Neutrophil (primary cell): Measurements from ENCODE around the gene ARHGAP32.

Experiments used
- H3K27ac ChIP-seq: fragments of 200-600 bp; sonication (generic); 2 replicates; pipeline ENCODE4 v1.5.1; 2016; ENCODE audit warnings: mild to moderate bottlenecking, moderate library complexity
- H3K27me3 ChIP-seq: fragments of 200-600 bp; sonication (generic); 2 replicates; pipeline ENCODE4 v1.6.0; 2016; ENCODE audit warnings: mild to moderate bottlenecking
- H3K36me3 ChIP-seq: fragments of 200-600 bp; sonication (generic); 2 replicates; pipeline ENCODE4 v1.5.1; 2017
- H3K4me1 ChIP-seq, 2 experiments: fragments of 200-600 bp in 1 of 2; sonication (generic) in 1 of 2; 1 replicate in 1 of 2; 2 replicates in 1 of 2; pipeline versions ENCODE4 v1.5.1 to v1.6.1; 2013 to 2016; ENCODE audit warnings: low read depth in 1 of 2, low read length in 1 of 2, mild to moderate bottlenecking in 1 of 2, moderate library complexity in 1 of 2; ENCODE audit not compliant: control insufficient read depth in 1 of 2, insufficient read depth in 1 of 2
- H3K4me3 ChIP-seq, 2 experiments: fragments of 200-600 bp in 1 of 2; sonication (generic) in 1 of 2; 1 replicate in 1 of 2; 2 replicates in 1 of 2; pipeline ENCODE4 v1.5.1; 2013 to 2016; ENCODE audit warnings: low read depth in 1 of 2, low read length in 1 of 2, mild to moderate bottlenecking in 1 of 2, moderate library complexity in 1 of 2
- H3K9me3 ChIP-seq: fragments of 200-600 bp; sonication (generic); 2 replicates; pipeline ENCODE4 v1.5.1; 2016
- CTCF ChIP-seq: fragments of 200-600 bp; sonication (generic); IDR thresholded peaks from 2 replicates; pipeline ENCODE4 v1.5.1; 2016; ENCODE audit warnings: antibody characterized with exemption

ARHGAP32 gene

GRCh38 chr11:128956401-128957201 is 235.5 kb downstream of the ARHGAP32 start:
- TF ChIP-seq CTCF = no peak
- Histone ChIP-seq H3K27me3 (no peaks in the 10 kb centered on the region), H3K9me3 (no peaks in the 10 kb centered on the region), H3K4me1 (no peaks in the 10 kb centered on the region), H3K27ac (no peak overlapping the region), H3K4me3 (no peak overlapping the region), H3K36me3 (no peaks in the 10 kb centered on the region)

GRCh38 chr11:128955636-128956035 is 236.5 kb downstream of the ARHGAP32 start:
- no peaks in the 10 kb centered on the region for H3K9me3 ChIP-seq
- H3K27me3 ChIP-seq = no peaks in the 10 kb centered on the region
- H3K4me3 ChIP-seq = no peak overlapping the region
- no peak overlapping the region for H3K27ac ChIP-seq
- no peaks in the 10 kb centered on the region for H3K4me1 ChIP-seq
- no peak for TF ChIP-seq CTCF
- no peaks in the 10 kb centered on the region for H3K36me3 ChIP-seq

GRCh38 chr11:128953151-128953550 is 239.0 kb downstream of the ARHGAP32 start:
- Histone ChIP-seq H3K36me3 (no peaks in the 10 kb centered on the region), H3K4me1 (no peaks in the 10 kb centered on the region), H3K27me3 (no peaks in the 10 kb centered on the region), H3K9me3 (no peaks in the 10 kb centered on the region), H3K27ac (no peak overlapping the region), H3K4me3 (no peak overlapping the region)
- TF ChIP-seq CTCF = no peak

GRCh38 chr11:128949791-128950454 is 242.2 kb downstream of the ARHGAP32 start:
- TF ChIP-seq CTCF = no peak
- Histone ChIP-seq H3K9me3 (no peaks in the 10 kb centered on the region), H3K27me3 (no peaks in the 10 kb centered on the region), H3K4me3 (no peak overlapping the region), H3K4me1 (no peaks in the 10 kb centered on the region), H3K36me3 (no peaks in the 10 kb centered on the region), H3K27ac (no peak overlapping the region)

GRCh38 chr11:128948583-128948982 is 243.5 kb downstream of the ARHGAP32 start:
- Histone ChIP-seq H3K4me1 (no peaks in the 10 kb centered on the region), H3K27me3 (no peaks in the 10 kb centered on the region), H3K9me3 (no peaks in the 10 kb centered on the region), H3K27ac (no peak overlapping the region), H3K4me3 (no peak overlapping the region), H3K36me3 (no peaks in the 10 kb centered on the region)
- no peak for TF ChIP-seq CTCF
